Activated CD8-positive, alpha-beta T cell treated with anti-CD3 and anti-CD28 coated beads, Interleukin-2, amount 10 ng/mL, durations not matched to agents 7 days and 5 days (primary cell): Measurements from ENCODE around the gene CCDC184. TPM values are rescaled to one million over a fixed set of nuclear protein-coding genes. Genes with fewer than 3 reads are reported as not detected.

Experiments used
- ATAC-seq: fragments of 150-1000 bp; cut with Tn5 transposase; one replicate; pipeline ENCODE4 v1.10.0; 2021; ENCODE audit warnings: moderate library complexity
- CTCF ChIA-PET: fragments of 350-600 bp; sonication (Branson Sonifier 250); formaldehyde crosslinking; loops from one replicate; lab custom pipeline; 2021; ENCODE audit warnings: antibody characterized with exemption; lab: Charles Lee
- POLR2A ChIA-PET: fragments of 350-600 bp; sonication (Branson Sonifier 250); formaldehyde crosslinking; loops from one replicate; lab custom pipeline; 2021; ENCODE audit warnings: antibody characterized with exemption; lab: Charles Lee
- DNase-seq: peaks from one replicate; pipeline ENCODE4 v3.0.0-alpha.2; 2020
- H3K27ac Mint-ChIP-seq: one replicate; pipeline ENCODE4 v1.8.0; 2021; ENCODE audit warnings: mild to moderate bottlenecking, mixed read lengths
- H3K27me3 Mint-ChIP-seq: one replicate; pipeline ENCODE4 v1.8.0; 2021; ENCODE audit warnings: low read depth, mixed read lengths
- H3K36me3 Mint-ChIP-seq: one replicate; pipeline ENCODE4 v1.8.0; 2021; ENCODE audit warnings: low read depth, mixed read lengths
- H3K4me1 Mint-ChIP-seq: one replicate; pipeline ENCODE4 v1.8.0; 2021; ENCODE audit warnings: low read depth, mixed read lengths
- H3K4me3 Mint-ChIP-seq: one replicate; pipeline ENCODE4 v1.8.0; 2021; ENCODE audit warnings: mild to moderate bottlenecking, mixed read lengths
- H3K9me3 Mint-ChIP-seq: one replicate; pipeline ENCODE4 v1.8.0; 2022; ENCODE audit warnings: mixed read lengths; ENCODE audit not compliant: insufficient read depth
- total RNA-seq, 2 experiments: library from RNA; stranded (reverse); gene quantifications; one replicate each; pipeline ENCODE4 v1.2.3, GENCODE V29; 2021

Gene CCDC184
- total RNA-seq, 2 experiments from 2014 or later, result 1.4 to 1.5 TPM

- peak overlapping the region; percentile 95 for H3K4me3 Mint-ChIP-seq
- DNase-seq (peak; percentile 36), ATAC-seq (no peak)
- no peaks in the 10 kb centered on the region for H3K9me3 Mint-ChIP-seq
- H3K36me3 Mint-ChIP-seq, result peaks cover 8% of the 10 kb centered on the region
- H3K4me1 Mint-ChIP-seq, result peaks cover 37% of the 10 kb centered on the region
- H3K27me3 Mint-ChIP-seq, result peaks cover 1% of the 10 kb centered on the region
- ChIA-PET CTCF (interaction anchor here (0.7 to 2.3 kb wide), 24 partner anchors 10 to 503 kb away, joined by 3 to 15 read pairs (median 4); partner anchors contain the start of genes CCDC184, PFKM, SENP1 and TMEM106C), POLR2A (interaction anchor here (0.5 to 3.0 kb wide), 15 partner anchors 11 to 966 kb away, joined by 3 to 35 read pairs (median 6); partner anchors contain the start of genes CCDC184, PFKM and SENP1)
- H3K27ac Mint-ChIP-seq, result peak overlapping the region; percentile 96
Observed at GRCh38 chr12:48157889-48158370, 25.5 kb upstream of the CCDC184 start.

DNA sequence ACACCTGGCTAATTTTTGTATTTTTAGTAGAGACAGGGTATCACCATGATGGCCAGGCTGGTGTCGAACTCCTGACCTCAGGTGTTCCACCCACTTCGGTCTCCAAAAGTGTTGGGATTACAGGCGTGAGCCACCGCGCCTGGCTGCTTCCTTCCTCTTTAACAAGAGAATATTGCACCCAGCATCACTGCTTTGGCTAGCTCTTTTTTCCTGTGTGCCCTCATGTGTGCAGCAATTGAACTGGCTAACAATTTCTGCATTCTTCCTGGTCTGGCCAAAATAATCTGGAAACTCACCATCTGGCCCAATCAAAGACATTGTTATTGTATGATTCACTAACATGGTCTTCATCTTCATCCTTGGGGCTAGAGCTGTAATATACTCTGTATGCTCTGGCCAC, 23.4 kb upstream of the CCDC184 start:
- H3K9me3 Mint-ChIP-seq, result no peaks in the 10 kb centered on the region
- CTCF ChIA-PET, result interaction anchor here (0.5 to 2.0 kb wide), 2 partner anchors 23 to 222 kb away, joined by 3 to 10 read pairs; partner anchors contain the start of gene CCDC184
- H3K27ac Mint-ChIP-seq, result no peak overlapping the region
- H3K4me1 Mint-ChIP-seq, result peaks cover 29% of the 10 kb centered on the region
- DNase-seq, result no peak
- H3K27me3 Mint-ChIP-seq, result peaks cover 8% of the 10 kb centered on the region
- no peak for ATAC-seq
- POLR2A ChIA-PET, result no interaction called here
- H3K36me3 Mint-ChIP-seq, result peaks cover 2% of the 10 kb centered on the region
- H3K4me3 Mint-ChIP-seq, result no peak overlapping the region

DNA sequence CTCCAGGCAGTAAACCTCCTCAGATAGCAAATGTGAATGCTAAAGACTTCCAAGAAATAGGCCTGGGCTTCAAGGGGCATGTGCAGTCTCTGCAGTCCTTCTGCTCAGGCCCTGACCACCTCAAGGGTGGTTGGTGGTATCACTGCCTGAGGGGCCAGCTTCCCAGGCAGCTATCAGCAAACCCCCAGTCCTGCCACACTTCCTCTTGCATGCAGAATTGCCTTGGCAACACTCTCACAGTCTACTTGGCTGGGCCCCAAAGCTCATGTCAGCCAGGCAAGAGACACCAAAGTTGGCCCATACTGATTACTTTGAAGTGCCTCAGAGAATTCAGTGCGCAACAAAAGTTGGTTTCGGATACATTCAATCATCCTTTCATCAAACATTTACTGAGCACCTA, 22.6 kb upstream of the CCDC184 start:
- no peak overlapping the region for H3K27ac Mint-ChIP-seq
- H3K36me3 Mint-ChIP-seq, result peaks cover 2% of the 10 kb centered on the region
- H3K4me3 Mint-ChIP-seq, result no peak overlapping the region
- CTCF ChIA-PET, result interaction anchor here (2.0 kb wide), 1 partner anchor 22 kb away, joined by 10 read pairs; the partner anchor contains the start of gene CCDC184
- no peaks in the 10 kb centered on the region for H3K9me3 Mint-ChIP-seq
- ATAC-seq (no peak), DNase-seq (no peak)
- H3K27me3 Mint-ChIP-seq, result peaks cover 12% of the 10 kb centered on the region
- POLR2A ChIA-PET, result no interaction called here
- peaks cover 25% of the 10 kb centered on the region for H3K4me1 Mint-ChIP-seq

- peaks cover 12% of the 10 kb centered on the region for H3K4me1 Mint-ChIP-seq
- H3K9me3 Mint-ChIP-seq, result no peaks in the 10 kb centered on the region
- CTCF ChIA-PET, result interaction anchor here (0.8 to 1.0 kb wide), 2 partner anchors 11 to 26 kb away, joined by 3 read pairs; no protein-coding TSS in a partner anchor
- ATAC-seq (no peak), DNase-seq (no peak)
- no peak overlapping the region for H3K4me3 Mint-ChIP-seq
- POLR2A ChIA-PET, result no interaction called here
- no peaks in the 10 kb centered on the region for H3K36me3 Mint-ChIP-seq
- H3K27me3 Mint-ChIP-seq, result peaks cover 19% of the 10 kb centered on the region
- no peak overlapping the region for H3K27ac Mint-ChIP-seq
Observed at GRCh38 chr12:48163150-48163747, 20.2 kb upstream of the CCDC184 start.

DNA sequence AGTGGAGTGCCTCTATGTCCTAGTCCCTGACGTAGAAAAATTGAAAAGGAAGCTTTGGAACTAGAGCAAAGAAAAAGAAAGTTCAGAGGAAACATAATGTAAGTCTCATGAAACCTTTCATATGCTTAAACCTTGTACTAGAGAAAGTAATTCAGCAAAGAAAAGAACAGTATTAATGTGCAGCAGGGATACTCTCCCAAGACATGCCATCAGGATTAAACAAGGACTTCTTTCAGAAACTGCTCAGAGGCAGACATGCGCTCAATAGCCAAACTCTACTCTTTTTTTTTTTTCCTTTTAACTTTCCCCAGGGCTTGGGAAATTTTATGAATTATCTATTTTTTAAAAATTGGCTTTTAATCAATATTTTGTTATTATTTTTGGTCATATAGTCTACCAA, 19.0 kb upstream of the CCDC184 start:
- CTCF ChIA-PET, result interaction anchor here (0.6 to 2.9 kb wide), 17 partner anchors 12 to 422 kb away, joined by 3 to 19 read pairs (median 3); partner anchors contain the start of genes CCDC184 and SENP1
- no peaks in the 10 kb centered on the region for H3K36me3 Mint-ChIP-seq
- peaks cover 12% of the 10 kb centered on the region for H3K4me1 Mint-ChIP-seq
- peaks cover 21% of the 10 kb centered on the region for H3K27me3 Mint-ChIP-seq
- H3K9me3 Mint-ChIP-seq, result no peaks in the 10 kb centered on the region
- no peak for DNase-seq
- no peak overlapping the region for H3K4me3 Mint-ChIP-seq
- H3K27ac Mint-ChIP-seq, result no peak overlapping the region
- ATAC-seq, result no peak
- POLR2A ChIA-PET, result no interaction called here

DNA sequence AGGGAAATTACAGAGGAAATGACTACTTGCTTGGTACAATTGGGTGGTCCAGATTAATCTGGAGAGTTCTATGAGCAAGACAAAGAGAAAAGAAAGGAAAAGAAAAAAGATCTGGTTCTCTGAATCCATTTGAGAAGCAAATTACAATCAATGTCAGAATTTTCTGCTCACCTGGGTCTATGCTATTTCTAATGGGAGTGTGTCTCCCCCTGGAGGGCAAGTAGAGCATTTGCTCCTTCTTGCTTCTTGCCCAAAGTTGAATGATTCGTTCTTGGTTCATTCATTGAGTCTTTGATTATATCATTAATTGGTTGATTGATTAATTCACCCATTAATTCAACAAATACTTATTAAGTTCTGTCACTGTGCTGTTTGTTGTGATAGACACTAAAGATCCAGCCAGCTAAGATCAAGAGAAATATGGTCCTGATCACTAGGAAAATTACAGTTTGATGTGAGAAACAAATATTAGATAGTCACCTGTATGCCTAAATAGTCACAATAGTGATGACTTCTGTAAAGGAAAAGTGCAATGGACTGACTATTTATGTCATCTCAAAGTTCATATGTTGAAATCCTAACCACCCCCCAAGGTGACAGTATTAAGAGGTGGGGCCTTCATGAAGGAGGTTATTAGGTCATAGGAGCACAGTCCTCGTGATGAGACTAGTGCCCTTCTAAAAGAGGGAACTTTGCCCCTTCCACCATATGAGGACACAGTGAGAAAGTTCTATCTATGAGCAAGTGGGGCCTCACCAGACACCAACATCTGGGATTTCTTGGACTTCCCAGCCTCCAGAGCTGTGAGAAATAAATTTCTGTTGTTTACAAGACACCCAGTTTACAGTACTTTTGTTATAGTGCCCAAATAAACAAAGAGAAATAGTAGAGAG, 18.1 kb upstream of the CCDC184 start:
- Mint-ChIP-seq H3K27ac (no peak overlapping the region), H3K4me3 (no peak overlapping the region), H3K9me3 (no peaks in the 10 kb centered on the region), H3K27me3 (peaks cover 21% of the 10 kb centered on the region), H3K4me1 (peaks cover 10% of the 10 kb centered on the region), H3K36me3 (no peaks in the 10 kb centered on the region)
- POLR2A ChIA-PET, result interaction anchor here (1.3 kb wide), 1 partner anchor 60 kb away, joined by 3 read pairs; the partner anchor contains the start of gene SENP1
- DNase-seq (peak; percentile 73), ATAC-seq (peak; percentile 79)
- CTCF ChIA-PET, result interaction anchor here (0.6 to 2.9 kb wide), 21 partner anchors 11 to 449 kb away, joined by 3 to 19 read pairs (median 3); partner anchors contain the start of genes CCDC184, SENP1, TMEM106C and VDR

- CTCF ChIA-PET, result interaction anchor here (1.0 to 1.7 kb wide), 2 partner anchors 11 to 20 kb away, joined by 3 to 5 read pairs; partner anchors contain the start of gene ASB8
- no peak for DNase-seq
- Mint-ChIP-seq H3K27me3 (peaks cover 14% of the 10 kb centered on the region), H3K4me3 (no peak overlapping the region), H3K36me3 (no peaks in the 10 kb centered on the region), H3K4me1 (no peaks in the 10 kb centered on the region), H3K27ac (no peak overlapping the region), H3K9me3 (no peaks in the 10 kb centered on the region)
- POLR2A ChIA-PET, result interaction anchor here (1.9 kb wide), 1 partner anchor 12 kb away, joined by 6 read pairs; the partner anchor contains the start of gene ASB8
- no peak for ATAC-seq
Observed at GRCh38 chr12:48169011-48169410, 14.4 kb upstream of the CCDC184 start.

DNA sequence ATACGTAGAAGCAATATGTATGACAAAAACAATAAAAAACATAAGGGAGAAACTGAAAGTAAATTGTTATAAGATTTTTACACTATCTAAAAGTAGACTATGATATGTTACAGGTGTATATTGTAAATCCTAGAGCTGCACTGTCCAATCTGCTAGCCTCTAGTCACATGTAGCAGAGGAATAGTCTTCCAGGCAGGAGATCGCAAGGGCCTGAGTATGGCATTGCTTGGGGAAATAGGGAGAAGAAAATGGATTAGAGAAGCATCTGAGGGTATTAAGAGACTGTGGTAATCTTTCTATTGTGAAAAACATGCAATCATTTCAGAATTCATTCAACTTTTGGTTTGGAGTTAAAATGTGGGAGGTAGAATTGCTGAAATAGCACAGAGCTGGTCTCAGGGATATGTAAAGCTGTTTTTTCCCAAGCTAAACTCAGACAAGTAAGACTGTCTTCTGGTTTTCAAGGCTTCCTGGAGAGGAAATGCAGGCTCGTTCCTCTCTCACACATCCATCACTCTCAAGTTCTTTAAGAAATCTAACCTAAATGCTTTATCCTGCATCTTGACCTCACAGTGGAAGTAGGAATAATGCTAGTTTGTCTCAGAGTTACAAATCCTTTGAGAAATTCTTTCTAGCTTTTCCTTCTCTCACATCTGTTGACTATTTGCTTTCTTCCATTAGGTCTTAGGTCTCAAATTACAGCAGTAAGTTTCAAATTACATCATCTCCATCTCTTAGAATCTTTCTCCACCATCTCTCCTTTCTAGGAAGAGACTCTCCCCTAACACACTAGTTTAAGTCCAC, 7.6 kb upstream of the CCDC184 start:
- Mint-ChIP-seq H3K4me3 (peak overlapping the region; percentile 13), H3K9me3 (no peaks in the 10 kb centered on the region), H3K27ac (peak overlapping the region; percentile 32), H3K4me1 (peaks cover 11% of the 10 kb centered on the region), H3K27me3 (peaks cover 31% of the 10 kb centered on the region), H3K36me3 (no peaks in the 10 kb centered on the region)
- ChIA-PET CTCF (interaction anchor here (0.8 to 5.3 kb wide), 8 partner anchors 11 to 279 kb away, joined by 3 to 36 read pairs (median 4); partner anchors contain the start of gene TMEM106C), POLR2A (interaction anchor here (1.5 kb wide), 1 partner anchor 19 kb away, joined by 8 read pairs; the partner anchor contains the start of gene ASB8)
- ATAC-seq (no peak), DNase-seq (no peak)

- H3K36me3 Mint-ChIP-seq, result no peaks in the 10 kb centered on the region
- peaks cover 36% of the 10 kb centered on the region for H3K27me3 Mint-ChIP-seq
- DNase-seq (no peak), ATAC-seq (no peak)
- POLR2A ChIA-PET, result interaction anchor here (1.5 kb wide), 1 partner anchor 19 kb away, joined by 8 read pairs; the partner anchor contains the start of gene ASB8
- CTCF ChIA-PET, result interaction anchor here (0.8 to 5.3 kb wide), 10 partner anchors 10 to 278 kb away, joined by 3 to 36 read pairs (median 4); partner anchors contain the start of gene TMEM106C
- peaks cover 11% of the 10 kb centered on the region for H3K4me1 Mint-ChIP-seq
- no peak overlapping the region for H3K4me3 Mint-ChIP-seq
- no peak overlapping the region for H3K27ac Mint-ChIP-seq
- H3K9me3 Mint-ChIP-seq, result no peaks in the 10 kb centered on the region
Observed at GRCh38 chr12:48176417-48176751, 7.1 kb upstream of the CCDC184 start.

DNA sequence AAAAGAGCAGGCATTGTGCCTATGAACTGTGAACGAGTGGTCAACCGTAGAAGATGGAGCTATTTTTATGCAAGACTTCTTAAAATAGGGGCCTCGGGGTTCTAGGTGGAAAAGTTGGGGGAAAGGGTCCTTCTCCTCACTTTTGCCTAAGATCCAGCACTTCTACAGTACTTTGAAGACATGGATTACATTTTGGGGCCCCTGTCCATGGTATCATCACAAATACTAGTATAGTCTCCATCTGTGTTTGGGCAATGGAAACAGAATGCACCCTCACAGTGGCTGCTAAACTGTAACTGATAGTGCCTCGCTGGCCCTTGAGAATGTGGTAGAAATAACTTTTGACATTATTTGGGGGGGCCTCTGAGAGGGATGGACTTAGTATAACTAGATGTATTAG, 5.5 kb upstream of the CCDC184 start:
- H3K36me3 Mint-ChIP-seq, result no peaks in the 10 kb centered on the region
- ATAC-seq (no peak), DNase-seq (no peak)
- H3K9me3 Mint-ChIP-seq, result no peaks in the 10 kb centered on the region
- H3K4me1 Mint-ChIP-seq, result peaks cover 19% of the 10 kb centered on the region
- H3K4me3 Mint-ChIP-seq, result no peak overlapping the region
- ChIA-PET CTCF (interaction anchor here (1.2 to 5.3 kb wide), 3 partner anchors 12 to 20 kb away, joined by 3 to 36 read pairs (median 19); no protein-coding TSS in a partner anchor), POLR2A (no interaction called here)
- no peak overlapping the region for H3K27ac Mint-ChIP-seq
- peaks cover 44% of the 10 kb centered on the region for H3K27me3 Mint-ChIP-seq
